Activated CD8-positive, alpha-beta memory T cell treated with anti-CD3 and anti-CD28 coated beads for 48 hours (primary cell): ENCODE results near the gene WDR62.

Experiments used
- DNase-seq, 3 experiments: peaks; one replicate each; pipeline ENCODE4 v3.0.0-alpha.2; 2020; ENCODE audit warnings: low read depth in 2 of 3, low spot score in 2 of 3

The WDR62 gene

DNA sequence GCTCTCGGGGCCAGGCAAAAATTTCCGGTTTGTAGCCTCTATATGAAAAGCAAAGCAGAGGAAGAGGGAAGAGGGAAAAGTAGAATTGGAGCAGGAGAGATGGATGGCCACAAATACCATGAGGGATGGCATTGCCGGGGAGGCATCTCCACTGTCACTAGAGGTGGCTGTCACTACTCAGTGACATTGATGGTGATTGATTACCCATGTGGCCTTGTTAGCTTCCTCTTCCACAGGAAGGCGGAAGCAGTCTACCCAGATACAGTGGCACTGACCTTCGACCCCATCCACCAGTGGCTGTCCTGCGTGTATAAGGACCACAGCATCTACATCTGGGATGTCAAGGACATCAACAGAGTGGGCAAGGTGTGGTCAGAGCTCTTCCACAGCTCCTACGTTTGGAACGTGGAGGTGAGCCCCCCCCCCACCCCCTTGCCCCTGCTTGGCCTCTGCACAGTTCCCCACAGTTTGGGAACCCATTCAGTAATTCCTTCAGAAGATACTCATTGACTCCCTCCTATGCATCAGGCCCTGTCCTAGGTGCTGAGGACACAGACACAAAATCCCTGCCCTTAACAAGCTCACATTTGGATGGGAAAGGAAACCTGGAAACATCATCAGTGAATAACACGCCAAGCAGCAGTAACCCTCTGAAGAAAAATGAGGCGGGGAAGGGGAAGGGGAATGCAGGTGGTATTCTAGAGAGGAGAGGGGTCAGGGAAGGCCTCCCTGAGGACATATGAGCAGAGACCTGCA, 18.6 kb downstream of the WDR62 start:
- DNase-seq, result no peak

DNA sequence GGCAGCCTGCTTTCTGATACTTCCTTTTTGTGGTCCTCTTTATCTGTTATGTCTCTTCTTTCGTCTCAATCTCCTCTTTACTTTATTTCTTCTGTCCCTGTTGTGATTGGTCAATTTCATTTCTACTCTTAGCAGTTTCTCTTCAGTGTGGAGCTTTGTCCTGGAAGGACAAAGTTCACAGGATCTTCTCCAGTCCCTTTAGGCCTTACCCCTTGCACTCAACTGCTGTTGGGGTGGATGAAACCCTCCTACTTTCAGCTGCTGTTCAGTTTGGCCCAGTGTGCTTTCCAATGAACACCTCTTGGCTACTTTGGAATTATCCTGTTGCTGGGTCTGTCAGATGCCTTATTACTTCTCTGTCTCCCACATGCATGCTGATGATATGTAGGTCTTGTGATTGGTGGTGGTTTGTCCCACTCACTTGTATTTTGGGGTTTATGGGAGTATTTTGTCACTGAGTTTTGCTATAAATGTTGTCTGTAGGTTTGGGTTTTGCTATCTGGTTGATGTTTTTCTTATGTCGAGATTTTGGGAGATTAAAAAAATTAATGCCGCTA, 24.8 kb downstream of the WDR62 start:
- DNase-seq, result no peak

GRCh38 chr19:36081385-36081784, 26.7 kb downstream of the WDR62 start:
- no peak for DNase-seq

DNA sequence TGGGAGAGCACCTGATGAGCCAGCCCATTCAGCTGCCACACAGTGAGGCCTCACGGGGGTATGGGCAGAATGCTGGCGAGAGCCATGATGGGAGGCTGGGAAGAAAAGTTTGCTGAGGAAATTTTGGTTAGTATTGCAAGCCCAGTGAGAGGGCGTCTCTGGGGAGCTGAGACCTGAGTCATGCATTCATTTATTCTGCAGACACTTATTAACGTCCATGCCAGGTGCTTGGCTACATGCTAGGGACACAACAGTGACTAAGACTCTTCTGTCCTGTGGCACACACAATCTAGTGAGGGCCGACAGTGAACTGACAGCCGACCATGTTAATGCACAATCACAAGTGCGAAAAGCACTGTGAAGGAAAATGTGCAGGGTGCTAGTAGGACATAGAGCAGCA, 27.2 kb downstream of the WDR62 start:
- no peak for DNase-seq

DNA sequence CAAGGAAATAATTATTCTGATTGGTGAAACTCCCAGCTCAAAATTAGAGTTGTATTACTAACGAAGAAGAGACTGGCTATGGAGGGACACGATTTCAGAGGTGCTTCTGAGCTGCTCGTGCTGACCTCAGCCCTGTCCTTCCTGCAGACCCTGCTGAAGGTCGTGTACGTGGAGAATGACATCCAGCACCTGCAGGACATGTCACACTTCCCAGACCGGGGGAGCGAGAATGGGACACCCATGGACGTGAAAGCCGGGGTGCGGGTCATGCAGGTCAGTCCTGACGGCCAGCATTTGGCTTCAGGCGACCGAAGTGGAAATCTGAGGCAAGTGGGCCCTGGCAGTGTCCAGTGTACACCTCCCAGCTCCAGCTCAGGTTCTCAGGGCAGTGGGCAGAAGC, 28.2 kb downstream of the WDR62 start:
- no peak for DNase-seq

DNA sequence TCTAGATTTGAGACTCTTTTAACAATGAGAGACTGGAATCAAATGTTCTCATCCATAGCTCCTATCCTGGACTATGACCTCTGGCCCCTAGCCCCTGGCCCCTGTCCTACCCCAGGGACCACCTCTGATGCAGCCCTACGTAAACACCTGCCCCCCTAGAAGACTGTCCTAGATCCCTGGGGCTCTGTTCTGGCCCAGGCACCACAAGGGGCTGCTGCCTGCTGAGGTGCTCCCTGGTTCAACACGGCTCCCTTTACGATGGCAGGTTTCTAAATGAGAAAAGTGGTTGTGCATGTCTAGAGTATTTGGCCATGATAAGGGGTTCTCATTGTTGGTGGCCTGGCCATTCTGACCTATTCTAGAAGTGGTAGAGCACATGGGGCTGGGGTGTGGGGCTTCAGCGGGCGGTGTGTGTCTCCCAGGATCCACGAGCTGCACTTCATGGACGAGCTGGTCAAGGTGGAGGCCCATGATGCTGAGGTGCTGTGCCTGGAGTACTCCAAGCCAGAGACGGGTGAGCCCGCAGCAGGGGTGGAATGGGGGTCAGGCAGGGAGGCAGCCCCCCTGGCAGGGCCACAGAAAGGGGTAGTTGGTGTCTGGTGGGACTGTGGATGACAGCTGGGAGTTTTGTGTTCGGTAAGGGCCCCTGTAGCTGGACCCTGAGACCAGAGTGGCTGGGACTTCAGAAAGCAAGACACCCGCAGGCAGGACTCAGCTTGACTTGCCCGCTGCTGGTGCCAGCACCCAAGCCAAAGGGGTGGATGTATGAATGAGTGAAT, 29.7 kb downstream of the WDR62 start:
- no peak for DNase-seq

GRCh38 chr19:36086326-36086725, 31.6 kb downstream of the WDR62 start:
- DNase-seq, result no peak

DNA sequence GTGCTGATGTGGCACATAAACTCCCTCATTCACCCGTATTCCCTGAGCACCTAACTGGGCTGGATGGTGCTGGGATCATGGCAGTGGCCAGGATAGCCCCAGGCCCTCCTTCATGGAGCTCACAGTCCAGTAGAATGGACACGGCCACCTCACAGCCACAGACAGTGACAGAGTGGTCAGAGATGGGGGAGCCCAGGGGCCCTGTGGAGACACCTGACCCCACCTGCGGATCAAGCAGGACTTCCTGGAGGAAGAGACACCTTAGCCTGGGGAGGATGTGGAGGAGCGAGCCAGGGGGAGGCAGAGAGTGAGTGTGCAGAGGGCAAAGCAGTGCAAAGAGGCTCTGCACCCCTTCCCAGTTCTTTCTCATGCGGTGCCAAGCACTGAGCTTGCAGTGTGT, 35.1 kb downstream of the WDR62 start:
- DNase-seq, result no peak

- no peak for DNase-seq
Observed at GRCh38 chr19:36090910-36091695, 36.4 kb downstream of the WDR62 start.

DNA sequence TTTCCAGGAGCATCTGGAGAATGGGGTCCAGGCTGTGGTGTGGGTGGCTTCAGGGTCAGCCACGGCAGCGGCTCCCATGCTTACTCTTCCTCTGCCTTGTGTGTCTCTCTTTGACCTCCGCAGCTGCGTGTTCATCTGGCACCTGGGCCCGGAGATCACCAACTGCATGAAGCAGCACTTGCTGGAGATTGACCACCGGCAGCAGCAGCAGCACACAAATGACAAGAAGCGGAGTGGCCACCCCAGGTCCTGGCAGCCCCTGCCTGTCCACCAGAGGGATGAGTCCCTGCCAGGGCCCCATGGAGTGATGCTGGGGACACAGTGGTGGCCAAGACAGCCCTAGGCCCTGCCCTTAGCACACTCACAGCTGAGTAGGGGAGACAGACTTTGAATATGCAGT, 37.9 kb downstream of the WDR62 start:
- no peak for DNase-seq

DNA sequence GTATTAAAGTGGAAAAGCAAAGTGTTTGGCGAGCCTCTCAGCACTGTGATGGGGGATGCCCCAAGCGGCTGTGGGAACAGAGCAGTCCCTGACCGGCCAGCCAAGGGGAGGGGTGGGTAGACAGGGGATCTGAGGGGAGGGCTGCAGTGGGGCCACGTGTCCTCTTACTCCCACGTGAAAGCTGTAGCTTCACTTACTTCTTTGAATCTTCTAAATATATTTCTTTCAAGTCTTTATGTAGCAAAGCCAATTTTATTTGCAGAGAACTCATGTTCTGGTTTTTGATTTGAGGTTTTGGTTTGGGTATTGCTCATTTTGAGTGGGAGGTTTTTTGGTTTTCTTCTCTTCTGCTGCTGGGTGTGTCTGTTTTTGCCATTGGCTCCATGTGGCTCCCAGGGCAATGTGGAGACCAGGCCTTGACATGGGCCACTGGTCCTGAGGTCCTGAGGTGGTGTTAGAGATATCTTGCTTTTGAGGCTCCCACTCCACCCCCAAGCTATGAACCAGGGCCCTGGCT, 38.5 kb downstream of the WDR62 start:
- DNase-seq, result peak in 1 of 3 experiments; percentile 26

DNA sequence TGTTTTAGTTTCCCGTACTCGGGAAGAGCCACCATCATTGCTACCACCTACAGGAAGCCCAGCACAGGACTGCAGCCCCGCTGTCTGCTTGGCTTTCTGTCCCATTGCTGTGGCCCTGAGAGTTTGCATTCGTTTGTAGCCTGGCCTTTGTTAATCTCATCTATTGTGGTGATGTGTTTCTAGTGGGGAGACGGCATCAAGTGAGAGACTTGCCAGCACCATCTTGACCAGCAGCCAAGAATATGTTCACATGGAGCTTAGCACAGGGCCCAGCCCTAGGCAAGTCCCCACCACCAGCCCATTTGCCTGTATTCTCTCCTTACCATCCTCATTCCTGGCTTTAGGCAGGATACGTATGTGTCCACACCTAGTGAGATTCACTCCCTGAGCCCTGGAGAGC, 39.0 kb downstream of the WDR62 start:
- no peak for DNase-seq

- no peak for DNase-seq
Observed at GRCh38 chr19:36097036-36097435, 42.3 kb downstream of the WDR62 start.

GRCh38 chr19:36099166-36099785, 44.6 kb downstream of the WDR62 start:
- DNase-seq, result no peak

DNA sequence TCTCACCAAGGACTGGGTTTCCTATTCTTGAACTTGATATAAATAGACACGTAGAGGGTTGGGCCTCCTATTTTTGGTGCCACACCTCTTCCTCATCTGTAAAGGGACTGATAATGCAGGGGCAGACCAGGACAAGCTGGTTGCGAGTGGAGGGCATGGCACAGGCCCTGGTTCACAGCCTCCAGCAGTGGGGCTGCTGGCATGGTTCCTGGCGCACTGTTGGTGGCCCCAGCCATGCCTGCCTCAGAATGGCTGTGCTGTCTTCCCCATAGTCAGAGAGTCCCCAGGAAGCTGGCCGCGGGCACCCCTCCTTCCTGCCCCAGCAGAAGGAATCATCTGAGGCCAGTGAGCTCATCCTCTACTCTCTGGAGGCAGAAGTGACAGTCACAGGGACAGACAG, 45.8 kb downstream of the WDR62 start:
- DNase-seq, result no peak

- DNase-seq, result no peak
Observed at GRCh38 chr19:36101550-36102327, 47.0 kb downstream of the WDR62 start.

DNA sequence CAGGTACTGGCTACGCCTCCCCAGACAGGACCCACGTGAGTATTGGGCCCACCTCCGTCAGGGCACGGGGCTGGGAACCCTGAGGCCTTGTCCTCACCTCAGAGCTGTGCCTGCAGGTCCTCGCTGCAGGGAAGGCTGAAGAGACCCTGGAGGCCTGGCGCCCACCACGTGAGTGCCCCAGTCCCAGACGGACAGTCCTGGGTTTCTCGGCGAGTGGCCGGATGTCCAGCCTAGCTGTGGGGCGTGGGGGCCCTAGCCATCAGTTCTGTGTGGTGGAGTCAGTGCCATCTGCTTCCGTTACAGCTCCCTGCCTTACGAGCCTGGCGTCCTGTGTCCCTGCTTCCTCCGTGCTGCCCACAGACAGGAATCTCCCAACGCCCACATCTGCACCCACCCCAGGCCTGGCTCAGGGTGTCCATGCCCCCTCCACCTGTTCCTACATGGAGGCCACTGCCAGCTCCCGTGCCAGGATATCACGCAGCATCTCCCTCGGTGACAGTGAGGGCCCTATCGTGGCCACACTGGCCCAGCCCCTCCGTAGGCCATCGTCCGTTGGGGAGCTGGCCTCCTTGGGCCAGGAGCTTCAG, 48.4 kb downstream of the WDR62 start:
- DNase-seq, result no peak

DNA sequence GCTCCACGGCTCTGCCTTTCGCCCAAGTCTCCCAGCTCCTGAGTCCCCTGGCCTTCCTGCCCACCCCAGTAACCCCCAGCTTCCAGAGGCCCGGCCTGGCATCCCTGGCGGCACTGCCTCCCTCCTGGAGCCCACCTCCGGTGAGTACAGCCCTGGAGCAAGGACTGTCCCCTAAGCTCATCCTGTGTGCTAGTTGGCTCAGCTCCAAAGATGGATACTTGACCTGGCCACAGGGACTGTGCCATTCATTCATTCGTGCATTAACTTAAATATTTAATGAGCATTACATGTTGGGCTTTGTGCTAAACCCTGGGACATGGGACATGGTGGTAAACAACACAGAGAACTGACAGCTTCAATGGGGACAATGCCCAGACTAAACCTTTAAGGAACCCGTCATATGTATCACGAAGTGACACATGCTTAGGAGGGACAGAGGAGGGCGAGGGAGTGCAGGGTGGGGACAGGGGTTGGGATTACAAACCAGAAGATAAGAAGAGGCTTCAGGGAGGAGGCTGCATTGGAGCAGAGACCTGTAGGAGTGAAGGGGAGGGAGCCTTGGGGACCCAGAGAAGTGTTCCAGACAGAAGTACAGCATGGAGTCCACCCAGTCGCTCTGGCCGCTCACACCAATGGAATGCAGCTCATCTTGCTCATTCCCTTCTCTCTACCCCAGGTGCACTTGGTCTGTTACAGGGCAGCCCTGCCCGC, 49.3 kb downstream of the WDR62 start:
- DNase-seq, result no peak

DNA sequence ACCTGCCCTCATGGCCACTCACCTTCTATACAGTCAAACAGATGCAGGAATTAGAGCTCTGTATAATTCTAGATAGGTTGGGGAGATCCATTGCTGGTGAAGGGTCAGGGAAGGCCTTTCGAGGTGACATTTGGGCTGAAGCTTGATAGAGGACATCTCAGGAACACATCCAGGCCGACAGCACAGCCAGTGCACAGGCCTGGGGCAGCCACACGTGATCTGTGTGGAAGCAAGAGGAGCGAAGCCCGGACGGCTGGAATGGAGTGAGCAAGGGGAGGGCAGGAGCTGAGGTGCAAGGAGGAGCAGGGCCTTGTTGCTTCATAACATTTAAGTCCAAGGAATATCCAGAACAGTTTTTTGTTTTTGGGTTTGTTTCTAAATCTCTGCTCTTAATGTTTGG, 51.7 kb downstream of the WDR62 start:
- DNase-seq, result no peak
